ENCODE data around the gene SEC14L5. TPM values are rescaled to one million over a fixed set of nuclear protein-coding genes. Genes with fewer than 3 reads are reported as not detected.

The SEC14L5 gene
- total RNA-seq (2014; rRNA removed; shearing (Covaris generic)) (5.5 and 5.9 TPM in 2 replicates), polyA plus RNA-seq (2016; fragmentation: Nextera tagmentation; extraction: Ambion mirVana) (1.7 and 2.6 TPM in 2 replicates)
- long read RNA-seq, result 0 reads

DNA sequence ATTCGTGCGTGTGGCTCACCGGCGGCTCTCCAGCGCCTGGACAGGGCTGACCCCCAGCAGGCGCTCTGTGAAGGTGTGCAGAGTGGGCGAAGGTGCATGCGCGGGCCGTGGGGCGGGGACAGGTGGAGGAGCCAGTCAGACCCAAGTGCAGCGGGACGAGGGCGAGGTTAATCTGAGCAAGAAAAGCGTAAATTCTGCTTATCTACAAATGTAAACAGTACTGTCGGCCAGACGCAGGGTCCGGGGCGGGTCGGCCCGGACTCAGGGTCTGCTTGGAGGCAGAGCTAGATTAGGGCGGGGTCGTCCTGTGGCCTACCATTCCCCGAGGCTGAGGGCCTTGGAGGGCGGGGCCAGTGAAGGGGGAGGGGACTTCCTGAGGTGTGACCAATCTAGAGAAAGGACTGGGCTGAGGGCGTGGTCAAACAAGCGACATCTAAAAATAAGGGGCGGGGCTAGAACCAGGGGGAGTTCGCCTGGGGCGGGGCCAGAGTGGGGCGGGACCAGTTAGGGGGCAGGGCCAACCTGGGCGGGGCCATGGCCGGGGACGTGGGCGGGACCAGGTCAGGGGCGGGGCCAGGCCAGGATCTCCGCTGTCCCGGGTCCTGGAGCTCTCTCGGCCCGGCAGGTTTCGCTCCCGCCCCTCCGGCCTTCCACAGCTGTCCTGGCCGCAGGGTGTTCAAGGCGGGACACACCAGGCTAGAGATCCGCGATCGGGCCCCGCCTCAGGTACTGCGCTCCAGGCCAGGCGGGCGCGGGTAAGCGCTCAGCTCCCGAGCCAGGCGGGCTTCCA is at the start of gene SEC14L5:
TSS of gene SEC14L5 (plus strand) at position 611 of the 790 bp plus-strand sequence. CDS start 994 bp downstream, outside the sequence.
- DNase-seq (ENCODE audit: low spot score) (peak; percentile 100), ATAC-seq (peak; percentile 91)
- H3K27ac ChIP-seq (ENCODE audit: low read depth), result peak within 1 kb of the TSS; percentile 66; the same call in 1 of the 2 replicates
- H2AFZ ChIP-seq, result peak within 1 kb of the TSS; percentile 100
- Mint-ChIP-seq H3K27me3 (ENCODE audit: insufficient read depth, low read depth, poor library complexity) (peaks cover 8% of the 10 kb centered on the region), H3K4me3 (peak within 1 kb of the TSS; percentile 87), H3K9me3 (no peaks in the 10 kb centered on the region), H3K4me1 (peaks cover 19% of the 10 kb centered on the region), H3K36me3 (ENCODE audit: low read depth) (no peaks in the 10 kb centered on the region), H3K27ac (peak within 1 kb of the TSS; percentile 42)
- H3K36me3 ChIP-seq (ENCODE audit: insufficient read depth), result no peaks in the 10 kb centered on the region
- no peaks in the 10 kb centered on the region for H3K27me3 ChIP-seq (ENCODE audit: insufficient read depth)
- no peaks in the 10 kb centered on the region for H3K9me2 ChIP-seq (ENCODE audit: insufficient read depth)
- H3K79me2 ChIP-seq (replicated peaks; ENCODE audit: insufficient read depth), result no peaks in the 10 kb centered on the region
- TF ChIP-seq, protein P1, sequence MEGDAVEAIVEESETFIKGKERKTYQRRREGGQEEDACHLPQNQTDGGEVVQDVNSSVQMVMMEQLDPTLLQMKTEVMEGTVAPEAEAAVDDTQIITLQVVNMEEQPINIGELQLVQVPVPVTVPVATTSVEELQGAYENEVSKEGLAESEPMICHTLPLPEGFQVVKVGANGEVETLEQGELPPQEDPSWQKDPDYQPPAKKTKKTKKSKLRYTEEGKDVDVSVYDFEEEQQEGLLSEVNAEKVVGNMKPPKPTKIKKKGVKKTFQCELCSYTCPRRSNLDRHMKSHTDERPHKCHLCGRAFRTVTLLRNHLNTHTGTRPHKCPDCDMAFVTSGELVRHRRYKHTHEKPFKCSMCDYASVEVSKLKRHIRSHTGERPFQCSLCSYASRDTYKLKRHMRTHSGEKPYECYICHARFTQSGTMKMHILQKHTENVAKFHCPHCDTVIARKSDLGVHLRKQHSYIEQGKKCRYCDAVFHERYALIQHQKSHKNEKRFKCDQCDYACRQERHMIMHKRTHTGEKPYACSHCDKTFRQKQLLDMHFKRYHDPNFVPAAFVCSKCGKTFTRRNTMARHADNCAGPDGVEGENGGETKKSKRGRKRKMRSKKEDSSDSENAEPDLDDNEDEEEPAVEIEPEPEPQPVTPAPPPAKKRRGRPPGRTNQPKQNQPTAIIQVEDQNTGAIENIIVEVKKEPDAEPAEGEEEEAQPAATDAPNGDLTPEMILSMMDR (conservative IDR thresholded peaks at IDR 0.05; ENCODE audit: low read depth in 2 of 2), result 0 out of 4 replicates have a peak, but pooled peaks of 1 of the 2 experiments have one; percentile 5
- TF ChIP-seq, protein P2, sequence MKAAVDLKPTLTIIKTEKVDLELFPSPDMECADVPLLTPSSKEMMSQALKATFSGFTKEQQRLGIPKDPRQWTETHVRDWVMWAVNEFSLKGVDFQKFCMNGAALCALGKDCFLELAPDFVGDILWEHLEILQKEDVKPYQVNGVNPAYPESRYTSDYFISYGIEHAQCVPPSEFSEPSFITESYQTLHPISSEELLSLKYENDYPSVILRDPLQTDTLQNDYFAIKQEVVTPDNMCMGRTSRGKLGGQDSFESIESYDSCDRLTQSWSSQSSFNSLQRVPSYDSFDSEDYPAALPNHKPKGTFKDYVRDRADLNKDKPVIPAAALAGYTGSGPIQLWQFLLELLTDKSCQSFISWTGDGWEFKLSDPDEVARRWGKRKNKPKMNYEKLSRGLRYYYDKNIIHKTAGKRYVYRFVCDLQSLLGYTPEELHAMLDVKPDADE (IDR thresholded peaks at IDR 0.05), result no peak
- TF ChIP-seq, protein P3, sequence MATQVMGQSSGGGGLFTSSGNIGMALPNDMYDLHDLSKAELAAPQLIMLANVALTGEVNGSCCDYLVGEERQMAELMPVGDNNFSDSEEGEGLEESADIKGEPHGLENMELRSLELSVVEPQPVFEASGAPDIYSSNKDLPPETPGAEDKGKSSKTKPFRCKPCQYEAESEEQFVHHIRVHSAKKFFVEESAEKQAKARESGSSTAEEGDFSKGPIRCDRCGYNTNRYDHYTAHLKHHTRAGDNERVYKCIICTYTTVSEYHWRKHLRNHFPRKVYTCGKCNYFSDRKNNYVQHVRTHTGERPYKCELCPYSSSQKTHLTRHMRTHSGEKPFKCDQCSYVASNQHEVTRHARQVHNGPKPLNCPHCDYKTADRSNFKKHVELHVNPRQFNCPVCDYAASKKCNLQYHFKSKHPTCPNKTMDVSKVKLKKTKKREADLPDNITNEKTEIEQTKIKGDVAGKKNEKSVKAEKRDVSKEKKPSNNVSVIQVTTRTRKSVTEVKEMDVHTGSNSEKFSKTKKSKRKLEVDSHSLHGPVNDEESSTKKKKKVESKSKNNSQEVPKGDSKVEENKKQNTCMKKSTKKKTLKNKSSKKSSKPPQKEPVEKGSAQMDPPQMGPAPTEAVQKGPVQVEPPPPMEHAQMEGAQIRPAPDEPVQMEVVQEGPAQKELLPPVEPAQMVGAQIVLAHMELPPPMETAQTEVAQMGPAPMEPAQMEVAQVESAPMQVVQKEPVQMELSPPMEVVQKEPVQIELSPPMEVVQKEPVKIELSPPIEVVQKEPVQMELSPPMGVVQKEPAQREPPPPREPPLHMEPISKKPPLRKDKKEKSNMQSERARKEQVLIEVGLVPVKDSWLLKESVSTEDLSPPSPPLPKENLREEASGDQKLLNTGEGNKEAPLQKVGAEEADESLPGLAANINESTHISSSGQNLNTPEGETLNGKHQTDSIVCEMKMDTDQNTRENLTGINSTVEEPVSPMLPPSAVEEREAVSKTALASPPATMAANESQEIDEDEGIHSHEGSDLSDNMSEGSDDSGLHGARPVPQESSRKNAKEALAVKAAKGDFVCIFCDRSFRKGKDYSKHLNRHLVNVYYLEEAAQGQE (IDR thresholded peaks at IDR 0.05; ENCODE audit: unreplicated experiment), result peak; percentile 79
- TF ChIP-seq EZH2phosphoT487 (IDR thresholded peaks at IDR 0.05; ENCODE audit: unreplicated experiment) (no peak), ZNF331 (CRISPR knock-in tag; IDR thresholded peaks at IDR 0.05; ENCODE audit: low read depth) (no peak), ZNF114 (CRISPR knock-in tag; IDR thresholded peaks at IDR 0.05) (no peak), JUNB (IDR thresholded peaks at IDR 0.05; ENCODE audit: unreplicated experiment) (no peak), NANOG (IDR thresholded peaks at IDR 0.05; ENCODE audit: borderline replicate concordance) (no peak), POLR2AphosphoS5 (IDR thresholded peaks at IDR 0.05; ENCODE audit: low read depth) (peak; percentile 44), CREB1 (CRISPR knock-in tag; IDR thresholded peaks at IDR 0.05; ENCODE audit: low read depth) (no peak), STAT1 (IDR thresholded peaks at IDR 0.05; ENCODE audit: unreplicated experiment) (no peak)
- H3K4me1 ChIP-seq (ENCODE audit: insufficient read depth), result peaks cover 13% of the 10 kb centered on the region; the same call in 1 of the 2 replicates
- H4K20me1 ChIP-seq (replicated peaks; ENCODE audit: insufficient read depth), result no peaks in the 10 kb centered on the region
- peak within 1 kb of the TSS; percentile 90 for H3K4me2 ChIP-seq
- 0 out of 2 replicates have a peak, but pooled peaks cover 4% of the 10 kb centered on the region for H3F3A ChIP-seq (replicated peaks; ENCODE audit: low read depth)
- peak within 1 kb of the TSS; percentile 91 for H3K4me3 ChIP-seq
